Glutamatergic neuron (in vitro differentiated cells): ENCODE data around the gene PRKAR1B. TPM values are rescaled to one million over a fixed set of nuclear protein-coding genes. Genes with fewer than 3 reads are reported as not detected.

Source experiments
- DNase-seq: peaks from one replicate; pipeline ENCODE4 v3.0.0; 2022
- H3K27ac Mint-ChIP-seq: one replicate; pipeline ENCODE4 v1.8.0; 2020; ENCODE audit warnings: mild to moderate bottlenecking, mixed read lengths, inconsistent platforms; ENCODE audit not compliant: unreplicated experiment
- H3K27me3 Mint-ChIP-seq: one replicate; pipeline ENCODE4 v1.8.0; 2020; ENCODE audit warnings: mild to moderate bottlenecking, moderate library complexity, mixed read lengths, inconsistent platforms; ENCODE audit not compliant: unreplicated experiment
- H3K36me3 Mint-ChIP-seq: one replicate; pipeline ENCODE4 v1.8.0; 2020; ENCODE audit warnings: mild to moderate bottlenecking, mixed read lengths, inconsistent platforms; ENCODE audit not compliant: unreplicated experiment
- H3K4me1 Mint-ChIP-seq: one replicate; pipeline ENCODE4 v1.8.0; 2020; ENCODE audit warnings: mild to moderate bottlenecking, low read depth, mixed read lengths, inconsistent platforms; ENCODE audit not compliant: unreplicated experiment
- H3K4me3 Mint-ChIP-seq: one replicate; pipeline ENCODE4 v1.8.0; 2020; ENCODE audit warnings: mild to moderate bottlenecking, mixed read lengths, inconsistent platforms; ENCODE audit not compliant: unreplicated experiment
- H3K9me3 Mint-ChIP-seq: one replicate; pipeline ENCODE4 v1.8.0; 2020; ENCODE audit warnings: mild to moderate bottlenecking, moderate library complexity, mixed read lengths, inconsistent platforms; ENCODE audit not compliant: unreplicated experiment
- CTCF ChIP-seq: fragments of 200-600 bp; sonication (generic); IDR thresholded peaks from one replicate; pipeline ENCODE4 v1.5.0; 2021; ENCODE audit not compliant: partially characterized antibody, unreplicated experiment
- total RNA-seq: library from RNA; stranded (reverse); fragmentation: NEBNext Ultra II Directional; extraction: Animal tissue kit (Norgen Biotek cat#: 25700); gene quantifications from one replicate; pipeline ENCODE4 v1.2.1, GENCODE V29; 2021; ENCODE audit not compliant: unreplicated experiment

PRKAR1B gene
- total RNA-seq, 1 donor from 2014 or later: 12.8 TPM

- no peak overlapping the region for H3K27ac Mint-ChIP-seq
- no peaks in the 10 kb centered on the region for H3K4me1 Mint-ChIP-seq
- TF ChIP-seq CTCF: no peak
- H3K27me3 Mint-ChIP-seq: peaks cover 3% of the 10 kb centered on the region
- no peak overlapping the region for H3K4me3 Mint-ChIP-seq
- DNase-seq: no peak
- H3K36me3 Mint-ChIP-seq: no peaks in the 10 kb centered on the region
- peaks cover 4% of the 10 kb centered on the region for H3K9me3 Mint-ChIP-seq
Observed at GRCh38 chr7:646487-646886, 80.6 kb downstream of the PRKAR1B start.

- Mint-ChIP-seq H3K27me3 (peaks cover 3% of the 10 kb centered on the region), H3K4me1 (no peaks in the 10 kb centered on the region), H3K36me3 (no peaks in the 10 kb centered on the region), H3K9me3 (peaks cover 4% of the 10 kb centered on the region), H3K27ac (no peak overlapping the region), H3K4me3 (no peak overlapping the region)
- TF ChIP-seq CTCF: no peak
- DNase-seq: no peak
Observed at GRCh38 chr7:645606-646005, 81.5 kb downstream of the PRKAR1B start.

GRCh38 chr7:644381-645305 lies 82.4 kb downstream of the PRKAR1B start:
- Mint-ChIP-seq H3K4me1 (no peaks in the 10 kb centered on the region), H3K27ac (no peak overlapping the region), H3K4me3 (no peak overlapping the region), H3K9me3 (peaks cover 4% of the 10 kb centered on the region), H3K36me3 (no peaks in the 10 kb centered on the region), H3K27me3 (peaks cover 3% of the 10 kb centered on the region)
- DNase-seq: no peak
- no peak for TF ChIP-seq CTCF

GRCh38 chr7:641966-642365 lies 85.1 kb downstream of the PRKAR1B start:
- DNase-seq: no peak
- no peaks in the 10 kb centered on the region for H3K36me3 Mint-ChIP-seq
- peaks cover under 1% of the 10 kb centered on the region for H3K27me3 Mint-ChIP-seq
- H3K4me3 Mint-ChIP-seq: no peak overlapping the region
- peaks cover 3% of the 10 kb centered on the region for H3K9me3 Mint-ChIP-seq
- TF ChIP-seq CTCF: no peak
- no peaks in the 10 kb centered on the region for H3K4me1 Mint-ChIP-seq
- no peak overlapping the region for H3K27ac Mint-ChIP-seq

GRCh38 chr7:641269-641671 lies 85.8 kb downstream of the PRKAR1B start:
- Mint-ChIP-seq H3K4me3 (no peak overlapping the region), H3K36me3 (no peaks in the 10 kb centered on the region), H3K27ac (no peak overlapping the region), H3K27me3 (no peaks in the 10 kb centered on the region), H3K9me3 (peaks cover 3% of the 10 kb centered on the region), H3K4me1 (no peaks in the 10 kb centered on the region)
- DNase-seq: no peak
- TF ChIP-seq CTCF: no peak
